ENCODE measurements around the gene KAZN.

The KAZN gene

DNA sequence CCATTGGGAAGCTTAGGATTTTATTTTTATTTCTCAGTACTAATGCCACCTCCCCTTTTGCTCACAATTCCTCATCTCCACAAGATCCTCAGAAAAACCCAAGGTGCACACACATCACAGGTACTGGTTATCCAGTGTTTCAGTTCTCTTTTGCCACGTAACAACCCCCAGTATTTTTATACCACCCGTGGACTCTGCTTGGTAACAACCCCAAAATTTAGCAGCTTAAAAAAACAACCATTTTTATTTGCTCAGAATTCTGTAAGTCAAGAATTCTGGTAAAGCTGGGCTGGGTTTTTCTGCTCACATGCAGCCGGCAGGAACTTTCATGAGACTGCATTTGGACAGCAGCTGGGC, 180.0 kb downstream of the KAZN start:
- no peak for DNase-seq

DNA sequence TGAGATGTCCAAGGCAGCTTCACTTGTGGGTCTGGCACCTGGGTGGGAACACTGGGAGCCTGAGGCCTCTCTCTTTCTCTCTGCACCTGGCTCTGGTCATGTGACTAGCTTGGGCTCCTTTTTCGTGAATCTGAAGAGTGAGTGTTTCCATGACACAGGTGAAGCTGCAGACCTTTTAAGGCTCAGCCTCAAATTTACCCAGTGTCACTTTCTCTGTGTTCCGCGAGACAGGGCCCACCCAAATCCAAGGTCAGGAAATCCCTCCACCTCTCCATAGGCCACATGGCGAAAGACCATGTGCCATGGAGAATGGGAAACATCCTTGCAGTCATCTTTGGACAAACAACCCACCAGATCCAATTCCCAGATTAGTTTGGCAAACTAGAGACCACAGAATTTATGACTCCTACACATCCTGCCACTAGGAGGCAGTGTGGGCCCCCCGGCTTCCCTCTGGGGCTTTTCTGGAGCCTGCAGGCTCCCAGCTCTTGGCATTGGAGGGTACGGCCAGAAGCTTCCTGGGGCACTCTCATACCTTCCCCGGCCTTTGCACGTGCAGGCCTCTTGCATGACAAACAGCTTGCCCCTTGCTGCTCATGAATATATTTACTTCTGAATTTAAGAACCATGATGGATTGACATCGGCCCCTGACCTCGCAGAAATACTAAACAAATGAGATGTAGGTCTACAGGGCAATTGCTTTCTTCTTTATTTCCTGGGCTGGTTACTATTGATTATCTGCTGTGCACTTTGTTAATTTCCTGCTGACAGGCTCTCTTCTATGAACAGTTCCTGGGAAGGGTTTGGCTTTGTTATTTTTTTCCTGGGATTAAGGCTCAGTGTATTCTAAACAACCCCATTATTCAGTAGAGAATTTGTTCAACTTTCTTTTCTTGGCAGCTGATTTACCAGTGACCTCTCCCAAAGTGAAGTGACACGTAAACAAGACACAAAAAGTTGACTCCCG, 180.7 kb downstream of the KAZN start:
- DNase-seq: no peak

- DNase-seq: no peak
Observed at GRCh38 chr1:14780271-14780670, 181.8 kb downstream of the KAZN start.

DNA sequence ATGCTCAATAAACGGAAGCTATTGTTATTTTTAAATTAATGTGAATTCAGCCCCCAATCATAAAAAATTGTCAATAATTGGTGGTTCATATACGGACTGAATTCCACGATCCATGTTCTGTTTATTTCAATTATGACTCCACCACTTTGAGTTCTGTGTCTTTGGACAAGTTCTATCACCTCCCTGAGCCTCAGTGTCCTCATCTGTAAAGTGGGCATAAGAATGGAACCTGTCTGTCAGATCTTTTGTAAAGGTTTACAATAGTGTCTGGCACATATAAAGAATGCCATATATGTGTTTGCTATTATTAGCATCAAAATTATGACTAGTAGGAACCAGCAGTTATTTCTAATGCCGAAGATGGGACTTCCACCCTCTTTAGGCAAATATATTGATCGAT, 183.3 kb downstream of the KAZN start:
- DNase-seq: no peak

DNA sequence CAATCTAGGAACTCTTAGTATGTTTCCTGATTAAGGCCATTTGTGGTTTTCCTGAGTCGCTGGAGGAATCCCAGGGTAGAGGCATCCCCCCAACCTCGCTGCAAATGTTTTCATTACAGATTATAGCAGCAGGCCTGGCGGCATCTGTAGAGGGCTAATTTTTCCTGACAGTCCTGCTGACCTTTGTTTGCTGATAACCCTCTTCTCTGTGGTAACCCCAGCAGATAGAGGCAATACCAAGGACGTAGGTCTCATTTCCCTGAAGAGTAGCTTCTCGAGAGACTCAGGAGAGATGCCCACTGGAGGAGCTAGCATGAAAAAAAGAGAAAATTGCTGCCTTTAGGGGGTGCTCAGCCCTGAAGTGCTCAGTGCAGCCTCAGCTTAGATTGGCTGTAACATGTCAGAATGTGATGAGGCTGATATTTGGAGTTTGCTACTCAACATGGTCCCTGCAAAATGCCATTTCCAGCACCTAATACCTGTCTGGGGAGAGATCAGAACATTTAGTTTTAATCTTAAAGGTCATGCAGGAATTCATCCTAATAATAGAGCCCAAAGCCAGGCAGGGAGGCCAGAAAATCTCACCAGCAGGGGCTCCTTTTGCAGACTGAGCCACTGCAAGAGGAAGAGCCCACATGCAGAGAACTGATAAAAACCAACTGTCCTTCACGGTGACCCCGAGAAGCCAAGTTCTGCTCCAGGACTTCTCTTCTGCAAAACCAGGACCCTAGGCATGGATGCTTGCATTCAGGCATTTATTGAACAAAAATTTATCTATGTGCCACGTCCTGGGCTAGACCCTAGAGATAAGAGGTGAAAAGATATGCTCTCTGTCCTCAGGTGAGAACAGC, 184.5 kb downstream of the KAZN start:
- DNase-seq: no peak

GRCh38 chr1:14783592-14783886, 185.1 kb downstream of the KAZN start:
- no peak for DNase-seq

GRCh38 chr1:14784790-14785773, 186.6 kb downstream of the KAZN start:
- no peak for DNase-seq

DNA sequence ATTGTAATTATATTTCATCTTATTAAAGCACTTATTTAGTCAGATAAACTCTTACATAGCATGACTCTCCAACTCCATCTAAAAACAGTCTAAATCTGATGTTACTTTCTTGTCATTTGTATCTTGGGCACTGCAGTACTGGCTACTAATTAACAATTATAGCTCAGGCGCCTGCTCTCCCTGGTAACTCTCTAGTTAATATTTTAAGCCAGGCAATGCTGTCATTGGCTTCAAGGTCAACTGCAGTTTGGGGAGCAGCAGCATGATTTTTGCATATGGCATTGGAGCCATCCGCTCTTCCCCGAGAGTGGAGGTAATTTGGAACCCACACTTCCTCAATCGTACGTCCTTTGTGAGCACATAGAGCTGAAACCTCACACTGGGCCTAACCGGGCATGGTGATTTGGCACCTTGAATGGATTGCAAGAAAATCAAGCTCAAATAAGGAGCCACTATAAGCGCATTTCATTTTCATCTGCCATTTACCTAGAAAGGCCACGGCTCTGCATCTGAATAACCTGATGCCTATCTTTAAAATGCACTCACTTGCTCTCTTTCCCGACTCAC, 187.7 kb downstream of the KAZN start:
- no peak for DNase-seq

DNA sequence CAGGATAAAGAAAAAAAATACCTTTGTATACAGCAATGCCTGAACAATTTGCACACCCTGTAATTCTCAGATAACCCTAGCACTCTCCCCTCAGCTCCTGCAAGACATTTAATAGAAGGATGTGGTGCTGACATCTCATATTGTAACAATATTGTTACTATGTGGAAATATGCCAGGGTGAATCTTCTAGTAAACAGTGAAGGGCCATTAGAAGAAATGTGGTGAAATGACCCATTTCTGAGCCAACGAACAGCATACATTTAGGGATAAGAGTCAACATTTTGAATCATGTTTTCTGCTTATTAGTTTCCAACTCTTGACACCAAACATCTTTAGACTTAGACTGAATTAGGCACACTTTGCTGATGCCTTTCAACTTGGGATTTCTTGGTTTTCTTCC, 188.2 kb downstream of the KAZN start:
- DNase-seq: no peak

DNA sequence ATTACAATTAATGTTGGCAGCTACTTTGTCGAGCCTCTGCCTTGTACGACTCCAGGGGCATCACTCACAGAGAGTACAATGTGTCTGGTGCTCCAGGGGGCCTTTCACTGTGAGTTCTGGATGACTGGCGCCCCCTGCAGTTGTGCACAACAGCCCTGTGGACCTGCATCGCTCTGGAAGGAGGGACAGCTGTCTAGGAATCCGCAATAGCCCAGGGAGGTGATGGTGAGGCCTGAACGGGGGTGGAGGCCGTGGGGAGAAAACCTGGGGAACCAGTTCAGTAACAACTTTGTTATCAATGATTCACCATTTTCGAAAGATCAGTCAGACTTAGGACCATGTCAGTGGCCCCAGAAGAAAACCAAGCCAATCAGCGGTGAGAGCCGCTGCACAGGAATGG, 189.1 kb downstream of the KAZN start:
- DNase-seq: no peak

DNA sequence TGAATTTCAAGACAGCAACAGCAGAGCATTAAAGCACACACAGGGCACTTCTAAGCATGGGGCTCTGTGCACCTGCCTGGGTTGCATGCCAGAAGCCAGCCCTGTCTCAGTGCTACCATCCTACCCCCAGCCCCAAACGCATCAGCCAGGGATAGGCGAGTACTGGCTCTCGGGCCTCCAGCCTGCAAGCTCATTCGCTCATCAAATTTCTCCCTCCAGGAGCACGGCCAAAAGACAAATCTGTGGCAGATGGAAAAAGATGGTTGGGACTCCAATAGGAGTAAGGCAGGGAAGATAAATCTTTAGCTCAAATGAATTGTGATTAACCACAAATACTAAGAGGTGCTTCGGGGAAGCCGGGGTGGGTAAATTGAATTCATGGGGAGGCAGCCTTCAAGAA, 189.6 kb downstream of the KAZN start:
- no peak for DNase-seq

DNA sequence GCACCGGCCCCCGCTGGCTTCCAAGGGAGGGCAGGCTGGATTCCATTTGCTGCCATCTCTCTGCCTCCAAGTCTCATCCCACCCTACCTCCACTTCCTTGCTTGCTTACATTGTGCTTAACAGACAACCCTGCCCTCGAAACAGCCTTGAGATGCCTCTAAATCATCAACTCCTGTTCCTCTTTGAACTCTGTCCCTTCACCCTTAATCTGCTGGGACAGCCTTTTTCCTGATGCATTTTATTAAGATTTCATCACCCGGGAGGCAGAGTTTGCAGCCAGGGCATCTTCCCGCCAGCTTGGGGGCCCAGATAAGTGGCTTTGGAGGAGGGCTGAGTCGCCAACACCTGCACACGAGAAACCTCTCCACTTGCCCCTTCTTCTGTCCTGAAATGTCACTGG, 192.5 kb downstream of the KAZN start:
- no peak for DNase-seq

GRCh38 chr1:14791654-14792053, 193.2 kb downstream of the KAZN start:
- DNase-seq: no peak

DNA sequence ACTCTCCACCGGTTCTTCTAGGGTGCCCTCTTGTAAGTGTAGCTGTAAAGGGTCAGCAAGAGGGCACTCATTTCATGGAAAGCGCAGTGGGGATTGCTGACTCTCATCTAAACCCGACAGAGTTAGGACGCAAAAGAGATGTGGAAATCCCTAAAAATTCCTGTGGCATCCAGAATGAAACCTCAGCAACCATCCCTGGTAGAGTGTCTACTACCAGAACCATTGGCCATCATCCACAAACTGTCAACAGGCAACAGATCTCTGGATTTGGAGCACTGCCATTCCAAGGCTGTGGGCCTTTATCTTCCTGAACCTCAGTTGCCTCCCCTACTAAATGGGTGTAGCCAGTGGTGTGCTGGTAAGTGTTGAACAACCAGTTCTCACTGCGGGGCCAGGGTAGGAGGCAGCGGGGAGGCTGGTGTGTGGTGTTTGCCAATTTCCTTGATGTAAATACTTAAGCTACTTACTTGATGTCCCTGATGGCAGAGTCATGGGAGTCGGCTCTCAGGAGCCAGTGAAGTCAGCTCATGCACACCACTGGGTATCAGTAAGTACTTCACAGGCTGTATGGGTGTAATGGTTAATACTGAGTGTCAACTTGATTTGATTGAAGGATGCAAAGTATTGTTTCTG, 195.8 kb downstream of the KAZN start:
- no peak for DNase-seq

DNA sequence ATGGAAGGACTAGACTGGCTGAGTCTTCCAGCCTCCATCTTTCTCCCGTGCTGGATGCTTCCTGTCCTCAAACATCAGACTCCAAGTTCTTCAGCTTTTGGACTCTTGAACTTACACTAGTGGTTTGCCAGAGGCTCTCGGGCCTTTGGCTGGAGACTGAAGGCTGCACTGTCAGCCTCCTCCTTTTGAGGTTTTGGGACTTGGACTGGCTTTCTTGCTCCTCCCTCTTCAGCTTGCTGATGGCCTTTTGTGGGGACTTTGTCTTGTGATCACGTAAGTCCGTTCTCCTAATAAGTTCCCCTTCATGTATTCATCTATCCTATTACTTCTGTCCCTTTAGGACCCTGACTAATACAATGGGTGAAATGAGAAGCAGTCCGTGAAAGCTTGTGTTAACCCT, 196.4 kb downstream of the KAZN start:
- DNase-seq: no peak

DNA sequence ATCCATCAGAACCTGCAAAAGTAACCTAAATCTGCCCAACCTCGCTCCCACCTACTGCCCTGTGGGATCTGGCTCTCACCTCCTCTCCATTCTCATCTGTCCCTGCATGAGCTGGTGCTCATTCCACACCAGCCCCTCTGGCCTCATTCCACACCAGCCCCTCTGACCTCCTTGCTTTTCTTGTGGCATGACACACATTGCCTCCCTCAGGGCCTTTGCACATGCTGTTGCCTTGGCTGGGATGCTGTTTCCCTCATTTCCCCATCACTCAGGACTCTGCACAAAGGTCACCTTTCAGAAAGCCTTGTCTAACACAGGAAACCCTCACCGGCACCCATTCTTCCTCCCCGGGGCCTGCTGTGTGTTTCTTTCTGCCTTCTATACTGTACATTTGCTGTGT, 197.1 kb downstream of the KAZN start:
- no peak for DNase-seq

- DNase-seq: no peak
Observed at GRCh38 chr1:14800014-14800413, 201.5 kb downstream of the KAZN start.

DNA sequence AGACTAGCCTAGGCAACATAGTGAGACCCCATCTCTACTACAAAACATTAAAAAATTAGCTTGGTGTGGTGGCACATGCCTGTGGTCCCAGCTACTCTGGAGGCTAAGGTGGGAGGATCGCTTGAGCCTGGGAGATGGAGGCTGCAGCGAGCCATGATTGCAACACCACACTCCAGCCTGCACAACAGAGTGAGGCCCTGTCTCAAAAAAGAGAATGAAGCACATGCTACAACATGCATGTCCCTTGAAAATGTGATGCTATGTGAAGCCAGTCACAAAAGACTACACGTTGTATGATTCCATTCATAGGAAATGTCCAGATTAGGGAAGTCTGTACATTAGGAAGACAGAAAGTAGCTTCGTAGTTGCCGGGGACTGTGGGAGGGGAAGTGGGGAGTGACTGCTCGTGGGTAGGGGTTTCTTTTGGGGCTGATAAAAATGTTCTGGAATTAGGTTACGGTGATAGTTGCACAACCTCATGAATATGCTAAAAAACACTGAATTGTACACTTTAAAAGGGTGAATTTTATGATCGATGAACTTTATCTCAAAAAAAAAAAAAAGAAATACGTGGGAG, 202.1 kb downstream of the KAZN start:
- no peak for DNase-seq

- no peak for DNase-seq
Observed at GRCh38 chr1:14803002-14803789, 204.7 kb downstream of the KAZN start.

- DNase-seq: no peak
Observed at GRCh38 chr1:14804626-14805025, 206.1 kb downstream of the KAZN start.

GRCh38 chr1:14806772-14807171, 208.3 kb downstream of the KAZN start:
- DNase-seq: no peak

All from T-helper 1 cell (primary cell).